OCI-LY3 (cell line): ENCODE data around the gene SERPINH1.

Source experiments
- CTCF ChIP-seq: fragments of 200-600, 300-600 bp; sonication (generic); IDR thresholded peaks from 2 replicates; pipeline ENCODE4 v1.5.1; 2014; ENCODE audit warnings: antibody characterized with exemption, low read length, low read depth
- EZH2phosphoT487 ChIP-seq: fragments of 200-600 bp; shearing (Covaris generic); IDR thresholded peaks from 2 replicates; pipeline ENCODE4 v1.6.1; 2018; ENCODE audit warnings: antibody characterized with exemption, mixed run types, low read depth

GRCh38 chr11:75541193-75542087 lies 20.6 kb upstream of the SERPINH1 start:
- TF ChIP-seq CTCF (no peak), EZH2phosphoT487 (no peak)
